HCT116 (cell line): Measurements from ENCODE around the gene ETFA.

Experiments
- EZH2 ChIP-seq: fragments of 200-600 bp; sonication (generic); IDR thresholded peaks from 2 replicates; pipeline ENCODE4 v1.6.1; 2017; ENCODE audit warnings: antibody characterized with exemption, mixed run types
- FOSL1 ChIP-seq: IDR thresholded peaks from 2 replicates; pipeline ENCODE4 v1.6.1; 2012; ENCODE audit warnings: low read depth
- POLR2A ChIP-seq: IDR thresholded peaks from 2 replicates; pipeline ENCODE4 v1.7.0; 2011; ENCODE audit warnings: borderline replicate concordance; ENCODE audit not compliant: insufficient read depth, insufficient read length; ENCODE audit errors: extremely low read depth

DNA sequence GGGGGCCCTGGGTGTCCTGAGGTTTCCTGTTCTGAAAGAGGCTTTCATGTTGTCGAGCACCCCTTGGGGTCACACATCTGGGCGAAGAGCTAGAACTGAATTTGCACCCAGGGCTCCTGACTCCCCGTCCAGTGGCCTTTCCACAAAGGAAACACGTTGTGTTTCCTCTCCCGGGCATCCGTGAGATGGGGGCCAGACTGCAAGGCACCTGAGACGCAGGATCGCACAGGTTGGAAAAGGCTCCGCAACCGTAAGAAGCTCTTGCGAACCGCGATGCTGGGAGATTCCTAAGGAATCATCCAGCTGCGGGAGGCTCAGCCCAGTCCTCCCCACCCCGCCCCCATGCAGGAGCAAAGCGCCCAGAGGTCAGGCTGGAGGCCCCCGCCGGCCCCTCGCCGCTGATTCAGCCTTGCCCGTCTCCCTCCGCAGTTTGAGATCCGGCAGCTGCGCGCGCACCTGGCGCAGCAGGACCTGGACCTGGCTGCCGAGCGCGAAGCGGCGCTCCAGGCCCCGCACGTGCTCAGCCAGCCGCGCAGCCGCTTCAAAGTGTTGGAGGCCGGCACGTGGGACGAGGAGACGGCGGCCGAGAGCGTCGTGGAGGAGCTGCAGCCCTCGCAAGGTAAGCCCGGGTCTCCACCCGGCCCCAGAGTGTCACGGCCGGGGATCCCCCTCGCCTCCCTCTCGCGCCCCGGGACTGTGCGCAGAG lies 119.6 kb downstream of the ETFA start:
- TF ChIP-seq EZH2 (no peak), FOSL1 (no peak), POLR2A (no peak)
